Smooth muscle cell (in vitro differentiated cells): ENCODE data around the gene SCARB1. TPM values are rescaled to one million over a fixed set of nuclear protein-coding genes. Genes with fewer than 3 reads are reported as not detected.

Experiments used
- DNase-seq: peaks from one replicate; lab custom pipeline; 2025; ENCODE audit not compliant: unreplicated experiment; lab: John Stamatoyannopoulos, UW
- H2AFZ ChIP-seq: fragments of 200-600 bp; sonication (generic); 2 replicates; pipeline ENCODE4 v1.6.0; 2016; ENCODE audit warnings: antibody characterized with exemption, low read depth, mild to moderate bottlenecking
- H3F3A ChIP-seq: fragments of 200-600 bp; sonication (generic); 2 replicates; pipeline ENCODE4 v1.6.0; 2017; ENCODE audit warnings: antibody characterized with exemption, low read depth
- H3K27ac ChIP-seq: fragments of 200-600 bp; sonication (generic); 2 replicates; pipeline ENCODE4 v1.5.1; 2016; ENCODE audit warnings: low read depth, mild to moderate bottlenecking
- H3K27me3 ChIP-seq: fragments of 200-600 bp; sonication (generic); 2 replicates; pipeline ENCODE4 v1.6.1; 2016; ENCODE audit warnings: low read depth, mild to moderate bottlenecking
- H3K36me3 ChIP-seq: fragments of 200-600 bp; sonication (generic); 2 replicates; pipeline ENCODE4 v1.5.1; 2016; ENCODE audit warnings: low read depth
- H3K4me1 ChIP-seq: fragments of 200-600 bp; sonication (generic); 2 replicates; pipeline ENCODE4 v1.5.1; 2016; ENCODE audit warnings: low read depth
- H3K4me2 ChIP-seq: fragments of 200-600 bp; sonication (generic); 2 replicates; pipeline ENCODE4 v1.6.0; 2016; ENCODE audit warnings: mild to moderate bottlenecking
- H3K4me3 ChIP-seq: fragments of 200-600 bp; sonication (generic); 2 replicates; pipeline ENCODE4 v1.5.1; 2016; ENCODE audit warnings: mild to moderate bottlenecking
- H3K79me2 ChIP-seq: fragments of 200-600 bp; sonication (generic); 2 replicates; pipeline ENCODE4 v1.6.0; 2016; ENCODE audit warnings: low read depth, mild to moderate bottlenecking
- H3K9ac ChIP-seq: fragments of 200-600 bp; sonication (generic); 2 replicates; pipeline ENCODE4 v1.6.0; 2016; ENCODE audit warnings: low read depth
- H3K9me3 ChIP-seq: fragments of 200-600 bp; sonication (generic); replicated peaks from 2 replicates; pipeline ENCODE4 v1.5.1; 2016; ENCODE audit warnings: low read depth
- H4K20me1 ChIP-seq: fragments of 200-600 bp; sonication (generic); 2 replicates; pipeline ENCODE4 v1.6.0; 2016; ENCODE audit warnings: low read depth
- CTCF ChIP-seq: fragments of 200-600 bp; sonication (generic); IDR thresholded peaks from 2 replicates; pipeline ENCODE4 v1.5.1; 2017; ENCODE audit warnings: borderline replicate concordance, mild to moderate bottlenecking, antibody characterized with exemption; ENCODE audit not compliant: insufficient read depth, poor library complexity, severe bottlenecking
- WGBS: methylation state at CpG from one replicate; pipeline ENCODE4 v1.1.7; 2016; ENCODE audit warnings: low lambda C conversion rate; 5-methylcytosine and 5-hydroxymethylcytosine counted together
- polyA plus RNA-seq: library from polyadenylated mRNA; unstranded; fragments of >200 nt; fragmentation: Nextera tagmentation; extraction: Ambion mirVana; gene quantifications from 2 replicates; pipeline ENCODE4 v1.2.1, GENCODE V29; 2016
- total RNA-seq: library from RNA; depleted of rRNA; stranded (reverse); fragments of >200 nt; gene quantifications from 2 replicates; pipeline ENCODE4 v1.2.3, GENCODE V29; 2014

SCARB1 gene
- total and polyA plus RNA-seq, 2 experiments from 2014 or later = 6.8 to 10.1 TPM

DNA sequence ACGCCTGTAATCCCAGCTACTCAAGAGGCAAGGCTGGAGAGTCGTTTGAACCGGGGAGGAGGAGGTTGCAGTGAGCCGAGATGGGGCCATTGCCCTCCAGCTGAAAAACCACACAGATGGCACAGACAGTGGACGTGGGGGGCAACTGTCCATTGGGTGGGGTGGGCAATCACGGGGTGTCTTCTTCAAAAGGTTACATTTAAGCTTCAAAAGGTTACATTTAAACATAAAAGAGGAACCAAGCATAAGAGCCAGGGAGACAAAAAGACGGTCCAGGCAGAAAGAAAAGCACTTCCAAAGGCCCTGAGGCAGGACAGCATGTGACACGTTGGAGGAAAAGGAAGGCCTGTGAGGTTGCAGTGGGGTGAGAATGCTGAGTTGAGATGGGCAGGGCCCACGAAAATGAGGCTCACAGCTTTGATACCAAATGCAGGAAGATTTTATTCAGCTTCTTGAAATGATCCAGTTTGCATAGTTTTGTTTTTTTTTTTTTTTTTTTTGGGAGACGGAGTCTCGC lies 10.7 kb downstream of the SCARB1 start:
- 90% methylated on average over 11 of the region's 11 CpGs for WGBS
- Histone ChIP-seq H3K4me2 (no peak overlapping the region), H4K20me1 (no peaks in the 10 kb centered on the region), H3K4me3 (no peak overlapping the region), H2AFZ (no peak overlapping the region), H3K27me3 (no peaks in the 10 kb centered on the region), H3K9ac (no peak overlapping the region), H3K9me3 (no peaks in the 10 kb centered on the region), H3K4me1 (no peaks in the 10 kb centered on the region), H3F3A (no peaks in the 10 kb centered on the region), H3K27ac (no peak overlapping the region), H3K79me2 (no peaks in the 10 kb centered on the region), H3K36me3 (no peaks in the 10 kb centered on the region)
- TF ChIP-seq CTCF = no peak
- DNase-seq = no peak

GRCh38 chr12:124852329-124852831 lies 11.3 kb downstream of the SCARB1 start:
- Histone ChIP-seq H3K9ac (no peak overlapping the region), H3K79me2 (no peaks in the 10 kb centered on the region), H3K4me1 (peaks cover 4% of the 10 kb centered on the region), H3K9me3 (no peaks in the 10 kb centered on the region), H3K4me2 (no peak overlapping the region), H3K4me3 (no peak overlapping the region), H4K20me1 (no peaks in the 10 kb centered on the region), H3F3A (no peaks in the 10 kb centered on the region), H3K36me3 (no peaks in the 10 kb centered on the region), H2AFZ (no peak overlapping the region), H3K27ac (no peak overlapping the region), H3K27me3 (no peaks in the 10 kb centered on the region)
- TF ChIP-seq CTCF = no peak
- 66% methylated on average over 13 of the region's 13 CpGs for WGBS
- DNase-seq = no peak

GRCh38 chr12:124851342-124851741 lies 12.3 kb downstream of the SCARB1 start:
- no peak for TF ChIP-seq CTCF

DNA sequence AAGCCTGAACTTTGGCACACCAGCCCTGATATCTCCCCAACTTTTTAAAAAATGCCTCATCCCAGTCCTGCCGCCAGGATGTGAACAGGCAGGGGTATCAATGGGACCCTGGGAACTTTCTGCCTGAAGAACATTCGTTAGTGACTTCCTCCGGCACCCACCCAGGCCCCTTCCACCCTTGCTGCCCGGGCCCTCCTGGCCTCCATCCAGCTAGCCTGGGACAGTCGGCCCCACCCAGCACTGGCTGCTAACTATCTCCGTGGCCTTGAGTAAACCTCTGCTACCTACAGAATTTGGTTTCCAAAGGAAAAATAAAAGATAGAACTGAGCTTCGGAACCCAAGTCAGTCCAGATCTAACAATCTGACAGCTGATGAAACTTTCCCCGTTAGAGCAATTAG lies 14.3 kb downstream of the SCARB1 start:
- no peak overlapping the region for H3K9ac ChIP-seq
- H3K36me3 ChIP-seq = no peaks in the 10 kb centered on the region
- WGBS = 93% methylated on average over 8 of the region's 8 CpGs
- peaks cover 6% of the 10 kb centered on the region for H3K4me1 ChIP-seq
- H3F3A ChIP-seq = no peaks in the 10 kb centered on the region
- no peaks in the 10 kb centered on the region for H3K79me2 ChIP-seq
- no peaks in the 10 kb centered on the region for H3K27me3 ChIP-seq
- no peaks in the 10 kb centered on the region for H3K9me3 ChIP-seq
- no peak for DNase-seq
- H4K20me1 ChIP-seq = no peaks in the 10 kb centered on the region
- no peak overlapping the region for H3K27ac ChIP-seq
- H2AFZ ChIP-seq = no peak overlapping the region
- no peak for TF ChIP-seq CTCF
- H3K4me3 ChIP-seq = no peak overlapping the region
- H3K4me2 ChIP-seq = no peak overlapping the region

More at GRCh38 chr12:124851342-124851741, 12.3 kb downstream of the SCARB1 start:
- no peak overlapping the region for H3K9ac ChIP-seq
- no peaks in the 10 kb centered on the region for H3K79me2 ChIP-seq
- H3K36me3 ChIP-seq = no peaks in the 10 kb centered on the region
- WGBS = 88% methylated on average over 6 of the region's 8 CpGs
- no peaks in the 10 kb centered on the region for H3F3A ChIP-seq
- peaks cover 6% of the 10 kb centered on the region for H3K4me1 ChIP-seq
- no peaks in the 10 kb centered on the region for H3K27me3 ChIP-seq
- H3K4me2 ChIP-seq = no peak overlapping the region
- H4K20me1 ChIP-seq = no peaks in the 10 kb centered on the region
- no peaks in the 10 kb centered on the region for H3K9me3 ChIP-seq
- no peak overlapping the region for H3K4me3 ChIP-seq
- H3K27ac ChIP-seq = no peak overlapping the region
- no peak overlapping the region for H2AFZ ChIP-seq
- no peak for DNase-seq
